Measurements from ENCODE around the gene TUBB1.

DNA sequence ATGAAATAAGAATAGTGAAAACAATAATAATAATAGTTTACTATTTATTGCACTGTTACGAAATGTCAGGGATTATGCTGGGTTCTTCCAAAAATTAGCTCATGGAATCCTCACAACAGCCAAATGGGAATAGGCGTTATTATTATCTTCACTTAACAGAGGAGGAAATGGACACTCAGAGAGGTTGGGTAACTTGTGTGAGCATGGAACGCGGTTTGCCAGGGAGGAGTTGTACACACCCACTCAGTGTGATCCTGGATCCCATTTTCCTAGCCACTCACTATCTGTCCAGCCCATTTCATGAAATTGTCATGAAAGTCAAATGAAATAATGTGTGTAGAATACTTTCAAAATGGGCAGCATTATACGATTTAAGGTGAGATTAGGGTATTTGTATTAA, 33.6 kb upstream of the TUBB1 start:
- no peak for TF ChIP-seq EZH2 (IDR thresholded peaks at IDR 0.05; ENCODE audit: borderline replicate concordance, low read depth, low read length, poor library complexity, severe bottlenecking)
- TF ChIP-seq, protein P1, sequence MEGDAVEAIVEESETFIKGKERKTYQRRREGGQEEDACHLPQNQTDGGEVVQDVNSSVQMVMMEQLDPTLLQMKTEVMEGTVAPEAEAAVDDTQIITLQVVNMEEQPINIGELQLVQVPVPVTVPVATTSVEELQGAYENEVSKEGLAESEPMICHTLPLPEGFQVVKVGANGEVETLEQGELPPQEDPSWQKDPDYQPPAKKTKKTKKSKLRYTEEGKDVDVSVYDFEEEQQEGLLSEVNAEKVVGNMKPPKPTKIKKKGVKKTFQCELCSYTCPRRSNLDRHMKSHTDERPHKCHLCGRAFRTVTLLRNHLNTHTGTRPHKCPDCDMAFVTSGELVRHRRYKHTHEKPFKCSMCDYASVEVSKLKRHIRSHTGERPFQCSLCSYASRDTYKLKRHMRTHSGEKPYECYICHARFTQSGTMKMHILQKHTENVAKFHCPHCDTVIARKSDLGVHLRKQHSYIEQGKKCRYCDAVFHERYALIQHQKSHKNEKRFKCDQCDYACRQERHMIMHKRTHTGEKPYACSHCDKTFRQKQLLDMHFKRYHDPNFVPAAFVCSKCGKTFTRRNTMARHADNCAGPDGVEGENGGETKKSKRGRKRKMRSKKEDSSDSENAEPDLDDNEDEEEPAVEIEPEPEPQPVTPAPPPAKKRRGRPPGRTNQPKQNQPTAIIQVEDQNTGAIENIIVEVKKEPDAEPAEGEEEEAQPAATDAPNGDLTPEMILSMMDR (conservative IDR thresholded peaks at IDR 0.05; ENCODE audit: low read depth, low read length): no peak

All from A673 (cell line).